ENCODE results near the gene DGCR6L.
A peak's percentile ranks its signal among the peaks of the same experiment; 100 is the strongest.
"Not testable (repeated sequence)": the region's sequence is repeated elsewhere in the genome, so short reads cannot be mapped to it uniquely, and the experiment has no call there.

Gene DGCR6L

DNA sequence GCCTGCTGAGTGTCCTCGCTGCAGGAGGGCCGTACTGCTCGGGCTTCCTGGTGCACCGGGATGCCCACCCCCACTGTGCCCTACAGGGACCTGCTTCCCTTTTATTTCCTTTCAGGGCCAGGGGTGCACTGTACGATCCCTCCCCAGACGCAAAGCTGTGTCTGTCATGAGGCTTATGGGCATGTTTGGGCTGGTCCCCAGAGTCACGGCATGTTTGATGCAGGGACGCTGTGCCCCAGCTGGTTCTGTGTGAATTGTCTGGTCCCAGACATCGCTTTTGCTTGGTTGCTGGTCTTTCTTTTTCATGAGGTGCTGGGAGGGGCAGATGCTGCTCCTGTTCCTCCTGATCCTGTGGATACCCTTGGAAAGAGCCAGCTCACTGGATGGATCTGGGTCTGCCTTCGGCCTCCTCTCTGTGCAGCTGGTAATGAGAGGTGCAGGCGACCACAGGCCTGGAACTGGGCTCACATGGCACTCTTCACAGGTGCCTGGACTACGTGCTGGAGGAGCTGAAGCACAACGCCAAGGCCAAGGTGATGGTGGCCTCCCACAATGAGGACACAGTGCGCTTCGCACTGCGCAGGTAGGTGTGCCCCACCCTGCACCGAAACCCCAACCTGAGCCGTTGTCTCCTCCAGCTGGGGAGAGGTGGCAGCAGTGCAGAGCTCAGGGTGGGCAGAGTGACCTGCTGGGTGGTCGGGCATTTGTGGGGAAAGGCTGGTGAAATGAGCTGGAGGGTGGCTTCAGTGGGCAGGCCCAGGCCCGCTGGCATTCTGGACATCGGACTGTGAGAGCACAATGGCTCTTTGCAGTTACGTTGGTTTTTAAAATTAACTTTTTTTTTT lies 10.8 kb downstream of the DGCR6L start:
- DNase-seq (ENCODE audit: low spot score) = not testable (repeated sequence)

GRCh38 chr22:20307448-20308447 lies 12.1 kb downstream of the DGCR6L start:
- DNase-seq (ENCODE audit: low spot score) = not testable (repeated sequence)

DNA sequence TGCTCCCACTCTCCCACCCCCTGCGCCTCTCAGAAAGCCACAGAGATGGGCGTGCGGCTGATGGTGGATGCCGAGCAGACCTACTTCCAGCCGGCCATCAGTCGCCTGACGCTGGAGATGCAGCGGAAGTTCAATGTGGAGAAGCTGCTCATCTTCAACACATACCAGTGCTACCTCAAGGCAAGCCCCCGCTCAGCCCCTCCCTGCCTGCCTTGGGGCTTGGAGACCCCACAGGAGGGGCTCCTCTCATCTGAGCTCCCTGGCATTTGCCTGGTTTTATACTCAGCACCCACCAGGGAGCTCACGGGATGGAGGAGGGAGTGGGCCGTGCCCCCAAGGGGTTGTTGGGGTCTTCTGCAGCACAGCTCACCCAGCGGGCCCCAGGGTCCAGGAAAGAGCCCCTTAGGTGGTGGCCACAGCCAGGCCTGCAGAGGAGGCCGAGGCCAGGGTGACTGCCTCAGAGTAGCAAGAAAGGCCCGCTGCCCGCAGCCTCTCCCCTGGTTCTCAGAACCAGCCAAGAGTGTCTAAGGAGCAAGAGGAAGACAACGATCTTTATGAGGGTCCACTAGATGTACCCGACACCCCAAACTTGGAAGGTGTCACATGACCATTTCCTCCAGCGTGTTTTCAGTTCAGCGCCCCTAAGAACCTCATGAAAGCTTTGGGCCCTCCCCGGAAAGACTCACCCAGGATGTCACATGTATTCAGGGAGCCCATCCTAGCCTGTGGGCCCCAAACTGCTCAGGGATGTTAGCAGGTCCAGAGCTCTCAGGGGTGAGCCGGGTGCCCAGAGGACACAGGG lies 13.0 kb downstream of the DGCR6L start:
- not testable (repeated sequence) for DNase-seq (ENCODE audit: low spot score)

- no peak for DNase-seq (ENCODE audit: low spot score)
These were observed 13.8 kb downstream of the DGCR6L start for GRCh38 chr22:20305894-20306645.

- DNase-seq (ENCODE audit: low spot score) = not testable (repeated sequence)
These were observed 14.5 kb downstream of the DGCR6L start for GRCh38 chr22:20305230-20305893.

DNA sequence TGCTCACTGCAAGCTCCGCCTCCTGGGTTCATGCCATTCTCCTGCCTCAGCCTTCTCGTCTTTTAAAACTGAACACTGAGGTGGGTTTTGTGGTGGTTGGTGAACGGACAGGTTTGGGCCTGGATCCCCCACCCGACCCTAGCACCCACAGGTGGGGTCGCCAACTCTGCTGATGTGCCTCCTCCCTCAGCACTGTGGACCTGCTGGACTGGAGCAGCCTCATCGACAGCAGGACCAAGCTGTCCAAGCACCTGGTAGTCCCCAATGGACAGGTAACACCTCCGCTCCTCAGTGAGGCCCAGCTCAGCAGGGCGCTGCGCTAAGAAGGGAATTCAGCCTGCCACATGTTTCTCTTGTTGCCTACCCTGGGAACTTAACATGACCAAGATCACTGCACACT lies 15.2 kb downstream of the DGCR6L start:
- DNase-seq (ENCODE audit: low spot score) = no peak

- not testable (repeated sequence) for DNase-seq (ENCODE audit: low spot score)
These were observed 16.7 kb downstream of the DGCR6L start for GRCh38 chr22:20303229-20303534.

- no peak for DNase-seq (ENCODE audit: low spot score)
These were observed 17.2 kb downstream of the DGCR6L start for GRCh38 chr22:20302438-20303228.

GRCh38 chr22:20299746-20300136 lies 20.1 kb downstream of the DGCR6L start:
- no peak for DNase-seq (ENCODE audit: low spot score)

DNA sequence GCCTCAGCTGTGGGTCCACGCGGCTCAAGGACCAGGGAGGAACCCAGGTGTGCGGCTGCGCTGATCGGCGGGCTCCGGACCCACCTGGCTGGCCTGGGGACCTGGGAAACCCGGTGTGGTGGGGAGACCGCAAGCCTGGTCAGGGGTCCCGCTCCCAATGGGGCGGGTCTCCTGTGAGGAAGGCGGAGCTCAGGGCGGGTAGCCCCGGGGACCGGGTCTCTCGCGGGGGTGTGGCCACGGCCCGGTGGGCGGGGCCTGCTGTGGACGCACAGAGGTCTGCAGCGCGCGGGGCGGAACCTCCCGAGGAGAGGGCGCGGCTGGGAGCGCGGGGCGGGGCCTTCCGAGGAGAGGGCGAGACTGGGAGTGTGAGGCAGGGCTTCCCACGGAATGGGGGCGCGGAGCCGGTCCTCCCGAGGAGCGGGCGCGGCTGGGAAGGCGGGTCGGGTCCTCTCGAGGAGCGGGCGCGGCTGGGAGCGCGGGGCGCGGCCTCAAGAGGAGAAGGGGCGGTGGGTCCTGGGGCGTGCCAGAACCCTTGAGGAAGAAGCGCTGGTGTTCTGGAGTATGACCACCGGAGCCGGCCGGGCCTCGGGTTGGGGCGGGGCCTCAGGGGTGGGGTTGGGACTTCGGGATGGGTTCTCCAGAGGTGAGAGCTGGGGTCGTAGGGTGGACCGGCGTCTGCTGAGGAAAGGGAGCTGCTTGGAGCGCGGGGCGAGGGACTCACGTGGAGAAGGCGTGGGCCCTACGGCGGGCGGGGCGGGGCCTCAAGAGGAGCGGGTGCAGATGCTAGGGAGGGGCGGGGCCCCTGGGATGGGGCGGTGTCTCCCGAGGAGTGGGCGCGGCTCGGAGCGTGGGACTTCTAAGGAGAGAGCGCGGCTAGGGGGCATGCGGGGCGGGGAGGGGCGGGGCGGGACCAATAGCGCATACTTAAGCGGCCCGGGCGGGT lies 20.8 kb downstream of the DGCR6L start:
- peak; percentile 91 for DNase-seq (ENCODE audit: low spot score)

GRCh38 chr22:20298110-20298802 lies 21.6 kb downstream of the DGCR6L start:
- no peak for DNase-seq (ENCODE audit: low spot score)

DNA sequence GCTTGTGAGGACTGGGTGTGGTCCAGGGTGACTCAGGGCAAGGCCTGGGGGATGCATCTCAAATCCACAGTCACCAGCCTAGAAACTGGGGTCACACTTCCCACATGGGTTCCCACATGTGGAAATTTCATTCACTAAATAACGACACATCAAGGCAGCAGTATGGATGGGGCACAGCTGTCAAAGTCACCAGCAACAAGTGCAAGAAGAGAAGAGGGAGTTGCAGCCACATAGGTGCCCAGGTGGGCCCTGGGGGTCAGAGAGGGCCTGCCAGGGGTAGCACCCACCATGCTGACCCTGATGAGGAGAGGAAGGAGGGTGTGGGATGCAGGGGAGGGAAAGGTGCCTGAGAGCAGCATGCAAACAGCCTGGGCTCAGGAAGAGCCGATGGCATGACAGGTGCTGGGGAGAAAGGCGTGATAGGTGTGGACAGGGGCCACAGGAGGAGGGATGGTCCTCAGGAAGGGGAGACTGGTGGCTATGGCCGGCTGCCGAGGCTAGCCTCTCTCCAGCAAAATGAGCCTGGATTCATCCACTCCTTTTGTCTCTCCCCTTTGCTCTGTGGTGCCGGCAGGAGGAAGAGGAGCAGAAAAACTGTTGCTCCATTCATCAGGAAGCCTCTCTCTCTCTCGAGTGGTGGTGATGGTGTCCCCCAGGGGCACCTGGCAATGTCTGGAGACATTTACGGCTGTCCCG lies 22.3 kb downstream of the DGCR6L start:
- DNase-seq (ENCODE audit: low spot score) = no peak

GRCh38 chr22:20296598-20296997 lies 23.3 kb downstream of the DGCR6L start:
- DNase-seq (ENCODE audit: low spot score) = no peak

GRCh38 chr22:20295262-20296064 lies 24.4 kb downstream of the DGCR6L start:
- DNase-seq (ENCODE audit: low spot score) = no peak

- DNase-seq (ENCODE audit: low spot score) = no peak
These were observed 27.1 kb downstream of the DGCR6L start for GRCh38 chr22:20292673-20293232.

- DNase-seq (ENCODE audit: low spot score) = no peak
These were observed 27.8 kb downstream of the DGCR6L start for GRCh38 chr22:20292108-20292507.

All from AG20443 (cell line).